ENCODE measurements around the gene UBA7. TPM values are rescaled to one million over a fixed set of nuclear protein-coding genes. Genes with fewer than 3 reads are reported as not detected.

Gene UBA7
- polyA plus RNA-seq, 1 of the 3 experiments (the other 2 are of a cell fraction): 22.6 TPM

DNA sequence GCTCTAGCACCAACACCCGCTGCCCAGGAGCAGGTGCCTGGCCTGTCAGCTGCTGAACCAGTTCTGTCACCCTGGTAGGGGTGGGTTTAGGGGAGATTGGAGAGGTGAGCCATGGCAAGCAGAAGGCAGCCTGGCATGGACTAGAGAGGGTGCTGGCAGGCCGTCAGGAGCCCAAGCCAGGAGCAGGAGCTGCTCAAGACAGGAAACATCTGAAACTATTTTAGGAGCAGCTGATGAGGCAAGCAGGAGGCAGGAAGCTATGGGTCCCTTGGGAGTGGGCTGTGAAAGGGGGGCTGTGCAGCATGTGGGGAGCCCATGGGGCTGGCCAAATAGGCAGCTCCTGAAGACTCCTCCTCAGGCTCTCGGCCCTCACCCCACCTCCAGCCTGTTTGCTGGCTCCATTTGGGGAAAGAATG is 8.4 kb downstream of the UBA7 start:
- Histone ChIP-seq H3K9me3 (no peaks in the 10 kb centered on the region), H3K27ac (ENCODE audit: low read depth in 2 of 2, low read length in 1 of 2) (peak overlapping the region in 1 of 2 experiments; percentile 98; a peak in 2 of 4 replicates), H3K27me3 (ENCODE audit: insufficient read depth) (no peaks in the 10 kb centered on the region), H4K20me1 (ENCODE audit: insufficient read depth) (no peaks in the 10 kb centered on the region), H2AFZ (ENCODE audit: low read depth) (no peak overlapping the region), H3K4me1 (ENCODE audit: control insufficient read depth in 1 of 2, insufficient read depth in 2 of 2, low read depth in 1 of 2, low read length in 1 of 2) (peaks cover 16 to 64% of the 10 kb centered on the region in 2 experiments), H3K4me3 (ENCODE audit: low read depth in 2 of 2, low read length in 1 of 2) (no peak overlapping the region), H3K9ac (no peak overlapping the region), H3K79me2 (ENCODE audit: insufficient read depth) (no peaks in the 10 kb centered on the region), H3K4me2 (peak overlapping the region; percentile 95; the same call in 1 of the 2 replicates), H3K9me2 (no peaks in the 10 kb centered on the region), H3K36me3 (replicated peaks in 1 of 2; ENCODE audit: control insufficient read depth in 1 of 2, insufficient read depth in 2 of 2, low read length in 1 of 2) (no peaks in the 10 kb centered on the region), H3F3A (replicated peaks; ENCODE audit: insufficient read depth) (no peaks in the 10 kb centered on the region)
- CTCF ChIA-PET: interaction anchor here (1.0 to 17.6 kb wide), 5 partner anchors 13 to 102 kb away, joined by 3 to 386 read pairs (median 3); no protein-coding TSS in a partner anchor
- peak; percentile 55 for DNase-seq
- 66% methylated on average over 3 of the region's 3 CpGs for WGBS (ENCODE audit: low lambda C conversion rate)
- TF ChIP-seq TCF12 (IDR thresholded peaks at IDR 0.05) (peak; percentile 72), TEAD4 (IDR thresholded peaks at IDR 0.05; ENCODE audit: borderline replicate concordance, insufficient read depth) (no peak), MXI1 (IDR thresholded peaks at IDR 0.05; ENCODE audit: low read depth, low read length) (0 out of 2 replicates have a peak, but pooled peaks have one; percentile 17)
- POLR2A ChIA-PET: interaction anchor here (0.6 to 5.0 kb wide), 5 partner anchors 19 to 135 kb away, joined by 3 to 37 read pairs (median 4); partner anchors contain the start of gene RBM6

DNA sequence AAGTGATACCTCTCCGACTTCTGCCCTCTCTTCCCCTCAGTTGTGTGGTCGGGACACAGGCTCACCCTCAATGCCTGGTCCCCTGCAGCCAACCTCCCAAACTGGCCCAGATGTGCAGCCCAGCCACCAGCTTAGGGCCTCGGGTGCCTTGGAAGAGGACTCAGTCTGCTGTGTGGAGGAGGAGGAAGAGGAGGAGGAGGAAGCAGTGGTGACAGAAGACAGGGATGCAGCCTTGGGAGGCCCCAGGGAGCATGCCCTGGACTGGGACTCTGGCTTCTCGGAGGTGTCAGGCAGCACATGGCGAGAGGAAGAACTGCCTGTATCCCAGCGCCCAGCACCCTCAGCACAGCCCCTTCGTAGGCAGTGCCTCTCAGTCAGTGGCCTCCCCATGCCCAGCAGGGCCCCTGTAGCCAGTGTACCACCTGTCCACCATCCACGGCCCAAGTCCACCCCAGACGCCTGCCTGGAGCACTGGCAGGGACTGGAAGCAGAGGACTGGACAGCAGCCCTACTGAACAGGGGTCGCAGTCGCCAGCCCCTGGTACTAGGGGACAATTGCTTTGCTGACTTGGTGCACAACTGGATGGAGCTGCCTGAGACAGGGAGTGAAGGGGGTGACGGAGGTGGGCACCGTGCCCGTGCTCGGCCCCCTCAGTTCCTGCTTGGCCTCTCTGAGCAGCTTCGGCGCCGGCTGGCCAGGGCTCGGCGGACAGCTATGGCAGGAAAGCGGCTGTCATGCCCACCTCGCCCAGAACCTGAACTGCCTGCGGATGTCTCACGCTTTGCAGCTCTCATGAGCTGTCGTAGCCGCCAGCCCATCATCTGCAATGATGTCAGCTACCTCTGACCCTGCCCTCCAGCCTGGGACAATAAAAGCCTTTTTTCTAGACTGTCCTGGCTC is 9.4 kb downstream of the UBA7 start:
- no peak for DNase-seq
- H3K4me2 ChIP-seq: peak overlapping the region; percentile 95
- ChIA-PET POLR2A (interaction anchor here (1.0 to 5.0 kb wide), 4 partner anchors 22 to 136 kb away, joined by 3 to 37 read pairs (median 8); partner anchors contain the start of gene RBM6), CTCF (interaction anchor here (0.8 to 17.6 kb wide), 17 partner anchors 7 to 285 kb away, joined by 3 to 386 read pairs (median 6); partner anchors contain the start of genes CAMKV, IP6K1 and RBM6)
- no peaks in the 10 kb centered on the region for H3K9me3 ChIP-seq
- H3K27ac ChIP-seq (ENCODE audit: low read depth in 2 of 2, low read length in 1 of 2): peak overlapping the region in 1 of 2 experiments; percentile 98; a peak in 2 of 4 replicates
- no peaks in the 10 kb centered on the region for H4K20me1 ChIP-seq (ENCODE audit: insufficient read depth)
- H3K36me3 ChIP-seq (replicated peaks in 1 of 2; ENCODE audit: control insufficient read depth in 1 of 2, insufficient read depth in 2 of 2, low read length in 1 of 2): no peaks in the 10 kb centered on the region
- no peak overlapping the region for H2AFZ ChIP-seq (ENCODE audit: low read depth)
- no peaks in the 10 kb centered on the region for H3K9me2 ChIP-seq
- no peak overlapping the region for H3K9ac ChIP-seq
- H3F3A ChIP-seq (replicated peaks; ENCODE audit: insufficient read depth): no peaks in the 10 kb centered on the region
- no peaks in the 10 kb centered on the region for H3K79me2 ChIP-seq (ENCODE audit: insufficient read depth)
- H3K4me3 ChIP-seq (ENCODE audit: low read depth in 2 of 2, low read length in 1 of 2): peak overlapping the region; percentile 83 to 94; a peak in 3 of 4 replicates
- H3K4me1 ChIP-seq (ENCODE audit: control insufficient read depth in 1 of 2, insufficient read depth in 2 of 2, low read depth in 1 of 2, low read length in 1 of 2): peaks cover 16 to 58% of the 10 kb centered on the region in 2 experiments
- H3K27me3 ChIP-seq (ENCODE audit: insufficient read depth): no peaks in the 10 kb centered on the region
- WGBS (ENCODE audit: low lambda C conversion rate): 88% methylated on average over 9 of the region's 26 CpGs
- no peak for TF ChIP-seq POLR2AphosphoS5 (IDR thresholded peaks at IDR 0.05; ENCODE audit: low read depth, low read length)
- TF ChIP-seq ZBTB33 (IDR thresholded peaks at IDR 0.05; ENCODE audit: borderline replicate concordance, low read depth): no peak
- no peak for TF ChIP-seq GATA2 (CRISPR knock-in tag; IDR thresholded peaks at IDR 0.05)
- no peak for TF ChIP-seq MXI1 (IDR thresholded peaks at IDR 0.05; ENCODE audit: low read depth, low read length)
- TF ChIP-seq FOSL2 (IDR thresholded peaks at IDR 0.05; ENCODE audit: borderline replicate concordance, low read depth): no peak

All from SK-N-SH (cell line).